Inferior parietal cortex (tissue), 1 donor: ENCODE measurements around the gene TRPV5.

Experiments
- DNase-seq: peaks from one replicate; pipeline ENCODE4 v3.0.0-alpha.2; 2016; ENCODE audit errors: extremely low spot score

The TRPV5 gene

GRCh38 chr7:142870566-142871259 lies 62.8 kb downstream of the TRPV5 start:
- no peak for DNase-seq

GRCh38 chr7:142870147-142870559 lies 63.4 kb downstream of the TRPV5 start:
- no peak for DNase-seq

DNA sequence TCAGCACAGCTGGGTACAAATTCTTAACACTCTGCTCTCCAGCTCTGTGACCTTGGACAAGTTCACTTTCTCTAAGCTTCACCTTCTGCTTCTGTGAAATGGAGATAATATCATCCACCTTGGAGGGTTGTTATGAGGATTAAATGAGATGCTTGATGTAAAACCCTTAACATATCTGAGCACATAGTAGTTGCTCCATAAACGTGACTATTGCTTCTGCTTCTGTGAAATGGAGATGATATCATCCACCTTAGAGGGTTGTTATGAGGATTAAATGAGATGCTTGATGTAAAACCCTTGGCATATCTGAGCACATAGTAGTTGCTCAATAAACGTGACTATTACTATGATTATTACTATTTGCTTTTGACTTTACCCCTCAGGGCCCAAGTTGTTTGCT lies 64.1 kb downstream of the TRPV5 start:
- DNase-seq: no peak

DNA sequence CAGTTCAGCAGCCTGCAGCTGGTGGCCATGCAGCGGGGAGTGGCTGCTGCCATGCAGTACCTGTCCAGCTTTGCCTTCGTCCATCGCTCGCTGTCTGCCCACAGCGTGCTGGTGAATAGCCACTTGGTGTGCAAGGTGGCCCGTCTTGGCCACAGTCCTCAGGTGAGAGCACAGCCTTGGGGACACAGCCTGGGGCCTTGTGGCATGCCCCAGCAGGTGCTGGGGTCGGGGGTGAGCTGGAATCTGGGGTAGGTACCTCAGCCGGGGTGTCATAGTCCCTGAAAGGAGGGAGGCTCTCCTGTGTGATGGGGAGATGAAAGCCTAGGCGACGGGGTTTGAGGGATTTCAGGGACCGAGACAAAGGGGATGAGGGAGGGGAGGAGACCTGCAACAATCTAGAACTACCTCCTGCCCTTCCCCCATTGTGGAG lies 64.5 kb downstream of the TRPV5 start:
- DNase-seq: no peak

DNA sequence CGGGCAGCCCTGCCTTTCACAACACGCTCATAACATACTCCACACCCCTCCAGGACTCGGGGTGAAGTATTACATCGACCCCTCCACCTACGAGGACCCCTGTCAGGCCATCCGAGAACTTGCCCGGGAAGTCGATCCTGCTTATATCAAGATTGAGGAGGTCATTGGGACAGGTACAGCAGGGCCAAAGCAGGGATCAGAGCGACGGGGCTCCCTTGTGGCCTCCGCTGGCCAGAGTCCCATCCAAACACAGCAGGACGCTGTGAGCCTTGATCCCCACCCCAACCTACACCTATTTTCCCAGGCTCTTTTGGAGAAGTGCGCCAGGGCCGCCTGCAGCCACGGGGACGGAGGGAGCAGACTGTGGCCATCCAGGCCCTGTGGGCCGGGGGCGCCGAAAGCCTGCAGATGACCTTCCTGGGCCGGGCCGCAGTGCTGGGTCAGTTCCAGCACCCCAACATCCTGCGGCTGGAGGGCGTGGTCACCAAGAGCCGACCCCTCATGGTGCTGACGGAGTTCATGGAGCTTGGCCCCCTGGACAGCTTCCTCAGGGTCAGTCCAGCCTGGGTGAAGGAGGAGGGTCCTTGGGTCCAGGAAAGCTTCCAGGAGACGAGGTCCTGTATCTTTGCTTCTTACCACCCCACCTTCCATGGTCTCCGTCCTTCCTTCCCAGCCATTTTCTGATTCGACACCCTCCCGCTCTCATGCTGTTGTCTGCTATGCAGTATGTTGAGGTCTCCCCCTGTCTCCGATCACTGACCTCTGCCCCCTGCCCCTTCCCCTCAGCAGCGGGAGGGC lies 65.2 kb downstream of the TRPV5 start:
- no peak for DNase-seq

DNA sequence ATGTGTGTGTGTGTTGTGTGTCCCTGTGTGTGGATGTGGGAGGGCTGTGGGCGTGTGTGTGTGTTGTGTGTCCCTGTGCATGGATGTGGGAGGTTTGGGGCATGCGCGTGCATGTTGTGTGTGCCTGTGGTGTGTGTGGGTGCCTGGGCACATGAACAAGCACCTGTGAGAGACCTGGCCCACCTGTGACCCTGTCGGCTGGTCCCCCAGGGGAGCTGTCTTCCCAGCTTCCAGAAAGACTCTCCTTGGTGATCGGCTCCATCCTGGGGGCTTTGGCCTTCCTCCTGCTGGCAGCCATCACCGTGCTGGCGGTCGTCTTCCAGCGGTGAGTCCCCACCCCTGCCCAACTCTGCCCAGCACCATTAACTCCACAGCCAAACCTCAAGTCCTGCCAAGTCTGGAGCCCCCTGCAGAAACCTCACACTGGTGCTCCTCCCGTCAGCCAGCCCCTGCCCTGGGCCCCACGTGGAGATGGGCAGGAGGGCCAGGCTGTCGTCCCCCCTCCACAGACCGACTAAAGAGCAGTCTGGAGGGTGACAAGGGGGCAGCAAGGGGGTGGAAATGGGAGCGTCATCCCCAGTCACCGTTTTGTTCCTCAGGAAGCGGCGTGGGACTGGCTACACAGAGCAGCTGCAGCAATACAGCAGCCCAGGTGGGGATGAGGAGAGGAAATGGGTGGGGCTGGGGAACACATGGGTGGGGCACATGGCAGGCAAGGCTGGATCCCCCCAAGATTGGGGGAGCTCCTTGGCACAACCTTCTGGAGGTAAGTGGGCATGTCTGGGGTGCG lies 66.0 kb downstream of the TRPV5 start:
- no peak for DNase-seq

DNA sequence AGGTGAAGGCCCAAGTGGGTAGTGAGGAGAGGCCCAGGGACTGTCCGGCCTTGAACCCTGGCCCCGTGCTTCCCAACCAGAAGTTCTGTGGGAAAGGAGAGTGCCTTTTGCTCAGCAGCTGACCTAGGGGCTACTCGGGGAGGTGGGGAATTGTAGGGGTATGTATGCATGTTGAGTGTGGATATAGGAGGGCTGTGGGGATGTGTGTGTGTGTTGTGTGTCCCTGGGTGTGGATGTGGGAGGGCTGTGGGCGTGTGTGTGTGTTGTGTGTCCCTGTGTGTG lies 66.5 kb downstream of the TRPV5 start:
- no peak for DNase-seq

DNA sequence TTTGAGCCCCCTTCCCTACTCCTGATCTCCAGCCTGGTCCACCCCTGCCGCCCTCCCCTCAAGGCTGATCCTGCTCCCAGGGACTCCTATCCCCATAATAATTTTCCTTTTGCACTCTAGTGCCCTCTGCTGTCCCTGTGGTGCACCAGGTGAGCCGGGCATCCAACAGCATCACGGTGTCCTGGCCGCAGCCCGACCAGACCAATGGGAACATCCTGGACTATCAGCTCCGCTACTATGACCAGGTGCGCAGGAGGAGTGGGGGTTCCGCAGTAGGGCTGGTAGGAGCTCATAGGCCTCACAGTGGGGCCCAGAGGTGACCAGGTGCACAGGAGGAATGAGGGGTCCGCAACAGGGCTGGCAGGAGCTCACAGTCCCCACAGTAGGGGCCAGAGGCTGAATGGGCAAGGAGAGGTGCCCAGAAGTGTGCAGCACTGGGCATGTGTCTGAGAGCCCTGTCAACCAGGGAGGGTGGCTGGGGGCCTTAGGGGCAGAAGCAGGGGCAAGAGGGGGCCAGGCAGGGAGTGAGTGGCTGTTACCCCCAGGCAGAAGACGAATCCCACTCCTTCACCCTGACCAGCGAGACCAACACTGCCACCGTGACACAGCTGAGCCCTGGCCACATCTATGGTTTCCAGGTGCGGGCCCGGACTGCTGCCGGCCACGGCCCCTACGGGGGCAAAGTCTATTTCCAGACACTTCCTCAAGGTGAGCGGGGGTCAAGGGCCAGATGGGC lies 67.0 kb downstream of the TRPV5 start:
- DNase-seq: no peak

DNA sequence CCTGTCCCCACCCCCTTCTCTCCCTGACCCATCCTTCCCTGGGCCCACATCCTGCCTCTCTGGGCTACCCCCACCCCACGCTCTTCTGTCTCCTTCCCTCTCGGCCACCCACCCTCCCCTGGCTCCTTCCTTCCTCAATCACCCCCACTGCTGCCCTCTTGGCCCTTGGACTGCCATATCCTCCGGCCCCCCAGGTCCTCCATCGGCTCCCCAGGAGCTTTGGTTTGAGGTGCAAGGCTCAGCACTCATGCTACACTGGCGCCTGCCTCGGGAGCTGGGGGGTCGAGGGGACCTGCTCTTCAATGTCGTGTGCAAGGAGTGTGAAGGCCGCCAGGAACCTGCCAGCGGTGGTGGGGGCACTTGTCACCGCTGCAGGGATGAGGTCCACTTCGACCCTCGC lies 67.8 kb downstream of the TRPV5 start:
- DNase-seq: no peak

- no peak for DNase-seq
These were observed 68.4 kb downstream of the TRPV5 start for GRCh38 chr7:142864980-142865747.

GRCh38 chr7:142863891-142864685 lies 69.5 kb downstream of the TRPV5 start:
- no peak for DNase-seq

- DNase-seq: no peak
These were observed 70.7 kb downstream of the TRPV5 start for GRCh38 chr7:142862786-142863400.

DNA sequence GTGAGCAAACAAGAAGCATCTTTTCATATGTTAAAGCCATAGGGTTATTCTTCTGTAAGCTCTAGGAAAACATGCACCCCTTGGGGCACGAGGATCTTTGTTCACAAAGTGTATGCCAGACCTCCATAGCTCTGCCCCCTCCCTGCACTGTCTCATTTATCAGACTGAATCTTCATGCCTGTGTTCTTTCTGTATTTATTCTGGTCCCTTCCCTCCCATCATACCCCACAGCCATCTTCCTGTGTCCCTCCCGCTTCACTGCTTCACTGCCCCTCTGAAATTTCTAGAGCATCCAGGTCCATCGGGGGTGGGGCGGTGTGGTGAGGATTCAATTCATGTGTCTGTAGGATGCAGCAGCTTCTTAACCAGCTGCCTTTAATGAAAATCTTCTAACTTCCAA lies 71.2 kb downstream of the TRPV5 start:
- DNase-seq: no peak

- no peak for DNase-seq
These were observed 72.6 kb downstream of the TRPV5 start for GRCh38 chr7:142860968-142861367.

- DNase-seq: no peak
These were observed 73.7 kb downstream of the TRPV5 start for GRCh38 chr7:142859829-142860228.

GRCh38 chr7:142859411-142859810 lies 74.1 kb downstream of the TRPV5 start:
- no peak for DNase-seq
